HepG2 (cell line): ENCODE measurements around the gene DST. TPM values are rescaled to one million over a fixed set of nuclear protein-coding genes. Genes with fewer than 3 reads are reported as not detected.

Experiments used
- ARID5B ChIP-seq: IDR thresholded peaks from 2 replicates; pipeline ENCODE4 v1.4.0; 2020; ENCODE audit warnings: mild to moderate bottlenecking, missing genetic modification reagents
- ATF3 ChIP-seq: sonication (generic); formaldehyde crosslinking; IDR thresholded peaks from 2 replicates; pipeline ENCODE4 v1.4.0; 2020; ENCODE audit warnings: missing genetic modification reagents
- CBX2 ChIP-seq, 2 experiments: fragments of 200-600 bp in 1 of 2; sonication (generic); formaldehyde crosslinking in 1 of 2; IDR thresholded peaks; 2 replicates each; pipeline versions ENCODE4 v1.7.0 to v1.8.1; 2018 to 2022; ENCODE audit warnings: low read depth in 2 of 2, low read length in 1 of 2, mild to moderate bottlenecking in 1 of 2, missing genetic modification reagents in 1 of 2
- FOSL1 ChIP-seq: sonication (generic); formaldehyde crosslinking; IDR thresholded peaks from 2 replicates; pipeline ENCODE4 v1.9.0; 2021; ENCODE audit warnings: missing genetic modification reagents, borderline replicate concordance
- GLMP ChIP-seq: sonication (generic); formaldehyde crosslinking; IDR thresholded peaks from 2 replicates; pipeline ENCODE4 v1.9.0; 2021; ENCODE audit warnings: missing genetic modification reagents, mild to moderate bottlenecking, borderline replicate concordance
- MAZ ChIP-seq, 2 experiments: sonication (generic) in 1 of 2; formaldehyde crosslinking in 1 of 2; IDR thresholded peaks; 2 replicates each; pipeline versions ENCODE4 v1.5.0 to v1.6.1; 2012 to 2020; ENCODE audit warnings: low read depth in 2 of 2, mild to moderate bottlenecking in 2 of 2, borderline replicate concordance in 1 of 2, improper control_type of control experiment in 1 of 2, low read length in 1 of 2, missing genetic modification reagents in 1 of 2, moderate library complexity in 1 of 2
- MYPOP ChIP-seq: sonication (generic); formaldehyde crosslinking; IDR thresholded peaks from 2 replicates; pipeline ENCODE4 v1.8.1; 2023; ENCODE audit warnings: mild to moderate bottlenecking, moderate library complexity, missing genetic modification reagents
- NFE2 ChIP-seq: sonication (generic); formaldehyde crosslinking; IDR thresholded peaks from 2 replicates; pipeline ENCODE4 v1.4.0; 2020; ENCODE audit warnings: missing genetic modification reagents
- PAF1 ChIP-seq: IDR thresholded peaks from 2 replicates; pipeline ENCODE4 v1.6.1; 2016; ENCODE audit warnings: missing genetic modification reagents, missing compliant biosample characterization
- PHF21A ChIP-seq: sonication (generic); formaldehyde crosslinking; IDR thresholded peaks from 2 replicates; pipeline ENCODE4 v1.5.0; 2020; ENCODE audit warnings: mild to moderate bottlenecking, missing genetic modification reagents
- SMYD3 ChIP-seq: sonication (generic); formaldehyde crosslinking; IDR thresholded peaks from 2 replicates; pipeline ENCODE4 v1.8.1; 2023; ENCODE audit warnings: mild to moderate bottlenecking, missing genetic modification reagents
- SPEN ChIP-seq: sonication (generic); formaldehyde crosslinking; IDR thresholded peaks from 2 replicates; pipeline ENCODE4 v1.5.1; 2020; ENCODE audit warnings: low read depth, mild to moderate bottlenecking, missing genetic modification reagents
- SUZ12 ChIP-seq: fragments of 150-350 bp; IDR thresholded peaks from 2 replicates; pipeline ENCODE4 v1.6.1; 2014; ENCODE audit warnings: low read depth, low read length
- TIGD3 ChIP-seq: sonication (generic); formaldehyde crosslinking; IDR thresholded peaks from 2 replicates; pipeline ENCODE4 v1.5.1; 2020; ENCODE audit warnings: mild to moderate bottlenecking, missing genetic modification reagents, borderline replicate concordance
- ZBTB46 ChIP-seq: sonication (generic); formaldehyde crosslinking; IDR thresholded peaks from 2 replicates; pipeline ENCODE4 v1.4.0; 2020; ENCODE audit warnings: mild to moderate bottlenecking, missing genetic modification reagents, borderline replicate concordance
- ZMYM2 ChIP-seq: sonication (generic); formaldehyde crosslinking; IDR thresholded peaks from 2 replicates; pipeline ENCODE4 v1.8.0; 2022; ENCODE audit warnings: mild to moderate bottlenecking, missing genetic modification reagents
- ZNF160 ChIP-seq: sonication (generic); formaldehyde crosslinking; IDR thresholded peaks from 2 replicates; pipeline ENCODE4 v1.8.0; 2022; ENCODE audit warnings: mild to moderate bottlenecking, inconsistent platforms, missing genetic modification reagents
- ZNF263 ChIP-seq: sonication (generic); formaldehyde crosslinking; IDR thresholded peaks from 2 replicates; pipeline ENCODE4 v1.4.0; 2020; ENCODE audit warnings: missing genetic modification reagents
- ZNF484 ChIP-seq: sonication (generic); formaldehyde crosslinking; IDR thresholded peaks from 2 replicates; pipeline ENCODE4 v1.5.1; 2020; ENCODE audit warnings: mild to moderate bottlenecking, low read depth, missing genetic modification reagents, borderline replicate concordance
- ZNF841 ChIP-seq: sonication (generic); formaldehyde crosslinking; IDR thresholded peaks from 2 replicates; pipeline ENCODE4 v1.8.1; 2023; ENCODE audit warnings: missing genetic modification reagents, borderline replicate concordance
- polyA plus RNA-seq, 8 experiments: library from polyadenylated mRNA; depleted of rRNA in 3 of 8; stranded (reverse) in 7 of 8; unstranded in 1 of 8; fragments of >200 nt; fragmentation: Illumina TruSeq in 4 of 8; extraction: Trizol in 4 of 8; gene quantifications; 2 replicates each; pipeline versions ENCODE4 v1.2.1 to v1.2.3, GENCODE V29; 2011 to 2016; ENCODE audit warnings: low read depth in 4 of 8, missing spikeins in 1 of 8, mixed read lengths in 1 of 8; ENCODE audit not compliant: insufficient read depth in 1 of 8
- total RNA-seq, 5 experiments: library from RNA; depleted of rRNA; stranded (reverse); fragments of >200 nt; fragmentation: Illumina TruSeq; extraction: Trizol; gene quantifications; 2 replicates each; pipeline ENCODE4 v1.2.3, GENCODE V29; 2016; ENCODE audit warnings: low read depth in 1 of 5

DST gene
- total and polyA plus RNA-seq, 2 of the 13 experiments (the other 11 are each of a cell fraction or from before 2014, with no cell fraction given) = 64.4 to 89.0 TPM

GRCh38 chr6:56683882-56684281, 41.2 kb upstream of the DST start (continued):
- peak; percentile 66; the same call in 1 of the 2 replicates for TF ChIP-seq MYPOP (CRISPR knock-in tag)
- TF ChIP-seq PAF1 = no peak
- peak; percentile 61; the same call in 1 of the 2 replicates for TF ChIP-seq TIGD3 (CRISPR knock-in tag)
- TF ChIP-seq ARID5B = peak; percentile 100
- TF ChIP-seq ZNF841 (CRISPR knock-in tag) = no peak
- TF ChIP-seq MAZ (IDR thresholded peaks at IDR 0.05; ENCODE audit: borderline replicate concordance, low read depth, low read length) = no peak
- peak; percentile 54; the same call in 1 of the 2 replicates for TF ChIP-seq MAZ (CRISPR knock-in tag; IDR thresholded peaks at IDR 0.05; ENCODE audit: low read depth)
- peak; percentile 89 for TF ChIP-seq FOSL1 (CRISPR knock-in tag)
- TF ChIP-seq SUZ12 = no peak
- no peak for TF ChIP-seq ZMYM2 (CRISPR knock-in tag)
- TF ChIP-seq GLMP (CRISPR knock-in tag) = no peak
- TF ChIP-seq ZNF160 = no peak
- TF ChIP-seq CBX2 (IDR thresholded peaks at IDR 0.05; ENCODE audit: low read depth, low read length) = no peak
- TF ChIP-seq CBX2 (CRISPR knock-in tag; IDR thresholded peaks at IDR 0.05; ENCODE audit: low read depth) = no peak
- no peak for TF ChIP-seq ZNF263 (CRISPR knock-in tag)
- TF ChIP-seq ATF3 = peak; percentile 98
- TF ChIP-seq ZNF484 (CRISPR knock-in tag) = no peak
- TF ChIP-seq NFE2 (CRISPR knock-in tag) = no peak
- TF ChIP-seq ZBTB46 = no peak
- peak; percentile 40; the same call in 1 of the 2 replicates for TF ChIP-seq PHF21A (CRISPR knock-in tag)
- no peak; the same call in 1 of the 2 replicates for TF ChIP-seq SMYD3
- TF ChIP-seq SPEN (CRISPR knock-in tag) = no peak; the same call in 1 of the 2 replicates
